PFSK-1 (cell line): ENCODE data around the gene CNPY2.

Source experiments
- POLR2AphosphoS5 ChIP-seq: IDR thresholded peaks from 2 replicates; pipeline ENCODE4 v1.6.1; 2012; ENCODE audit warnings: low read depth, mild to moderate bottlenecking, control low read depth, low read length, moderate library complexity
- REST ChIP-seq, 2 experiments: IDR thresholded peaks; 2 replicates each; pipeline versions ENCODE4 v1.6.1 to v1.8.0; 2011 to 2012; ENCODE audit warnings: low read depth in 2 of 2, low read length in 2 of 2, control low read depth in 1 of 2, inconsistent platforms in 1 of 2, mild to moderate bottlenecking in 1 of 2, moderate library complexity in 1 of 2; ENCODE audit not compliant: insufficient read depth in 1 of 2
- SIN3A ChIP-seq: IDR thresholded peaks from 2 replicates; pipeline ENCODE4 v1.6.1; 2012; ENCODE audit warnings: mild to moderate bottlenecking, low read length, moderate library complexity, borderline replicate concordance; ENCODE audit not compliant: insufficient read depth
- TAF1 ChIP-seq: IDR thresholded peaks from 2 replicates; pipeline ENCODE4 v1.6.1; 2012; ENCODE audit warnings: low read length, control low read depth, borderline replicate concordance; ENCODE audit not compliant: insufficient read depth

- TF ChIP-seq POLR2AphosphoS5 (peak; percentile 49; the same call in 1 of the 2 replicates), REST (IDR thresholded peaks at IDR 0.05; ENCODE audit: insufficient read depth in 1 of 2, low read depth in 2 of 2, low read length in 2 of 2) (no peak), SIN3A (no peak), TAF1 (no peak)
Observed at GRCh38 chr12:56311003-56311402, 4.8 kb downstream of the CNPY2 start.
